GM12872 (cell line): ENCODE measurements around the gene EIF2S3B.

Experiments
- TF ChIP-seq, protein P1 (sequence below): IDR thresholded peaks from 3 replicates; pipeline ENCODE4 v1.5.1; 2011; ENCODE audit warnings: low read depth, mild to moderate bottlenecking, low read length, moderate library complexity; ENCODE audit not compliant: insufficient read depth

Gene EIF2S3B

GRCh38 chr12:10505620-10506019 is at the start of gene EIF2S3B:
TSS of gene EIF2S3B (plus strand) at chr12:10505890. CDS start at chr12:10505903, 13 bp downstream.
- TF ChIP-seq, protein P1, sequence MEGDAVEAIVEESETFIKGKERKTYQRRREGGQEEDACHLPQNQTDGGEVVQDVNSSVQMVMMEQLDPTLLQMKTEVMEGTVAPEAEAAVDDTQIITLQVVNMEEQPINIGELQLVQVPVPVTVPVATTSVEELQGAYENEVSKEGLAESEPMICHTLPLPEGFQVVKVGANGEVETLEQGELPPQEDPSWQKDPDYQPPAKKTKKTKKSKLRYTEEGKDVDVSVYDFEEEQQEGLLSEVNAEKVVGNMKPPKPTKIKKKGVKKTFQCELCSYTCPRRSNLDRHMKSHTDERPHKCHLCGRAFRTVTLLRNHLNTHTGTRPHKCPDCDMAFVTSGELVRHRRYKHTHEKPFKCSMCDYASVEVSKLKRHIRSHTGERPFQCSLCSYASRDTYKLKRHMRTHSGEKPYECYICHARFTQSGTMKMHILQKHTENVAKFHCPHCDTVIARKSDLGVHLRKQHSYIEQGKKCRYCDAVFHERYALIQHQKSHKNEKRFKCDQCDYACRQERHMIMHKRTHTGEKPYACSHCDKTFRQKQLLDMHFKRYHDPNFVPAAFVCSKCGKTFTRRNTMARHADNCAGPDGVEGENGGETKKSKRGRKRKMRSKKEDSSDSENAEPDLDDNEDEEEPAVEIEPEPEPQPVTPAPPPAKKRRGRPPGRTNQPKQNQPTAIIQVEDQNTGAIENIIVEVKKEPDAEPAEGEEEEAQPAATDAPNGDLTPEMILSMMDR, result no peak

DNA sequence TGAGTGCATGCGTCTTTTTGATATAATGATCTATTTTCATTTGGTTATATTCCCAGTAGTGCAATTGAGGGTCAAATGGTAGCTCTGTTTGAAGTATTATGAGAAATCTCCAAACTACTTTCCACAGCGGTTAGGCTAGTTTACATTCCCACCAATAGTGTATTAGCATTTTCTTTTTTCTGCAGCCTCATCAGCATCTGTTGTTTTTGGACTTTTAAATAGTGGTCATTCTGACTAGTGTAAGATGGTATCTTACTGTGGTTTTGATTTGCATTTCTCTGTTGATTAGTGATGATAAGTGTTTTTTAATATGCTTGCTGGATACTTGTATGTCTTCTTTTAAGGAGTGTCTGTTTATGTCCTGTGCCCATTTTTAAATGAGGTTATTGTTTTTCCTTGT is 48.8 kb upstream of the EIF2S3B start:
- TF ChIP-seq, protein P1, result no peak

- TF ChIP-seq, protein P1, result no peak
Observed at GRCh38 chr12:10457760-10458159, 47.9 kb upstream of the EIF2S3B start.

GRCh38 chr12:10466311-10466710 is 39.4 kb upstream of the EIF2S3B start:
- TF ChIP-seq, protein P1, result no peak

DNA sequence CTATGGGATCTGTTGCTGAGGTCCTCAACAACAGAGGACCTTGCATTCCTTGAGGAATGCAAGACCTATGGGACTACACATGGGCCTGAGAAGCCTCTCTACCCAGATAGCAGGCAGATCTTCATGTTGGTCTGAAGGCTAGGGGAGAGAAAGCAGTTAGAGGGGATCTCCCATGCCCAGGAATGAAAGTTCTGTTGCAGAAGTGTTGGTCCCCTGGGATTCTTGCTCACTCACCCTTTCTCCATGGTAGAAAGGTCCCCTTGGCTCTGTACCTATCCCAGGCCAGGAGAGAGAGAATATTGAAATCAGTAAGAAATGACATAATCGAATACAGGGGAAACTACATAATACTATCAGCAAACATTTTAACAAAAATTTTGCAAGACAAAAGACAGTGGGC is 36.0 kb upstream of the EIF2S3B start:
- TF ChIP-seq, protein P1, result no peak

DNA sequence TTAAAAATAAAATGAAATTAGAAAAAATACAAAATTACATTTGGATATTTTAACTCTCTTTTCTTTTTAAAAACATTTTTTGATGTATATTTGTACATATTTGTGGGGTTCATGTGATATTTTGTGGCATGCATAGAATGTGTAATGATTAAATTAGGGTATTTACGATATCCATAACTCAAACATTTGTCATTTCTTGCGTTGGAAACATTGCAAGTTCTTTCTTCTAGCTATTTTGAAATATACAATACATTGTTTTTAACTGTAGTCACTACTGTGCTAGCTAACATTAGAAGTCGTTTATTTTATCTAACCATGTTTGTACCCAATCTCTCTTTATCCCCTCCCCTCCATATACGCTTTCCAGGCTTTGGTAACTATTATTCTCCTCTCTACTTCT is 13.9 kb upstream of the EIF2S3B start:
- TF ChIP-seq, protein P1, result no peak

DNA sequence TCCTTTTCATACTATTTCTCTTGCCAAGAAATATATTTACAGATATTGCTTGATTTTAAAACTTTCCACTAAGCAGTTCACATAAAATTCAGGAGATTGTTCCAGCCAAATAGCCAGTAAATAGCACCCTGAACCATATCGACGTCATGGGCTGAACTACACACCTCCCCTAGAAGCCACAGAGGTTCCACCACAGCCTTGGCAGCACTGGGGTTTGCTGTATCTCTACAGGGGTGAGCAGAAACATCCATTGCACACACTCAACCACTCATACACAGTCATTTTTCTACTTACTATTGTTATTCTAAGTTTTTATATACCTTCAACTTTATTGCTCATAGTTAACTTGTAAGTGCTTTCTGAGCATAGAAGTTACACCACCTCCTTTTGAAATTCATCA is 8.1 kb upstream of the EIF2S3B start:
- TF ChIP-seq, protein P1, result no peak

DNA sequence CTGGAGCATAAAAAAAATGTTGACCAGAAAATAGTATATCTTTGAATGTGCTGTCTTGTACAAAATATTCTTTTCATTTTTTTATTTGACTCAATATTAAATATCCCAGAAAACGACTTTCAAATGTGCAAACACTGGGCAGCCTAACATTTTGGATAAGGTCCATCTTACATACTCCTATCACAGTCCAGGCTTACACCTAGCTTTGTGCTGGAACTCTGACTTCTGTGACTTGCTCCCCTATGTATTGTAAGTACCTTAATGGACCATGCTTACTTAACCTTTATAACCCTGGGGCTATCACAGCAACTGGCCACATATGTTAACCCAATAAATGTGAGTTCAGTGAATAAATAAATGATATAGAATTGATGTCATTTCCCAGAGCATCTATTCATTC is 7.6 kb upstream of the EIF2S3B start:
- TF ChIP-seq, protein P1, result no peak
